ENCODE measurements around the gene NDUFS3. TPM values are rescaled to one million over a fixed set of nuclear protein-coding genes. Genes with fewer than 3 reads are reported as not detected.

The NDUFS3 gene
- total and polyA plus RNA-seq, 2 of the 13 experiments (the other 11 are each of a cell fraction or from before 2014, with no cell fraction given) = 151 to 184 TPM

DNA sequence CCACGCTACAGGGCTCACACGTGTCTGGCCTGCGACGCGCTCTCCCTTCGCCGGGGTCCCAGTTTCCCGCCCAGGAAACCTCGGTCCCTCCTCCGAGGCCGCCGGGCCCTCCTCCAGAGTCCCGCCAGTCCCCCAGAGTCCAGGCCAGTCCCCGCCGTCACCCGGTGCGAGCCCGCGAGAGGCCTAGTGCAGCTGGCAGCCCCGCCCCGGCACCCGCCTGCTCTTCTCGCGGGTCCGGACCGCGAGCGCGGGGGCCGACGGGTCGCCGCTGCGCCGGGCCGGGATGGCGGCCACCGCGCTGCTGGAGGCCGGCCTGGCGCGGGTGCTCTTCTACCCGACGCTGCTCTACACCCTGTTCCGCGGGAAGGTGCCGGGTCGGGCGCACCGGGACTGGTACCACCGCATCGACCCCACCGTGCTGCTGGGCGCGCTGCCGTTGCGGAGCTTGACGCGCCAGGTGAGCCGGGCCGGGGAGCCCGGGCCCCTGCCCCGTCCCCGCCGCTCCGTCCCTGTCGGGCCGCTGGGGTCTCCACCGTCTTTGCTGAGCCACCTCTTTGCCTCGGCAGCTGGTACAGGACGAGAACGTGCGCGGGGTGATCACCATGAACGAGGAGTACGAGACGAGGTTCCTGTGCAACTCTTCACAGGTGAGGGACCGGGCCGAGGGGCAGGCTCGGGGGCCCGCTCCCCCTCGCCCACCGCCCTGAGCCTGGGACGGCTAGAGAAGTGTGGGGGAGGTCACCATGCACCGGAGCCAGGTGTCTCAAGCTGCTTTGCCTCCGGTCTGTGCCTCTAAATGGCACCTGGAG, 13.3 kb upstream of the NDUFS3 start, which contains the start of gene PTPMT1 (continued):
- TF ChIP-seq, protein P1, sequence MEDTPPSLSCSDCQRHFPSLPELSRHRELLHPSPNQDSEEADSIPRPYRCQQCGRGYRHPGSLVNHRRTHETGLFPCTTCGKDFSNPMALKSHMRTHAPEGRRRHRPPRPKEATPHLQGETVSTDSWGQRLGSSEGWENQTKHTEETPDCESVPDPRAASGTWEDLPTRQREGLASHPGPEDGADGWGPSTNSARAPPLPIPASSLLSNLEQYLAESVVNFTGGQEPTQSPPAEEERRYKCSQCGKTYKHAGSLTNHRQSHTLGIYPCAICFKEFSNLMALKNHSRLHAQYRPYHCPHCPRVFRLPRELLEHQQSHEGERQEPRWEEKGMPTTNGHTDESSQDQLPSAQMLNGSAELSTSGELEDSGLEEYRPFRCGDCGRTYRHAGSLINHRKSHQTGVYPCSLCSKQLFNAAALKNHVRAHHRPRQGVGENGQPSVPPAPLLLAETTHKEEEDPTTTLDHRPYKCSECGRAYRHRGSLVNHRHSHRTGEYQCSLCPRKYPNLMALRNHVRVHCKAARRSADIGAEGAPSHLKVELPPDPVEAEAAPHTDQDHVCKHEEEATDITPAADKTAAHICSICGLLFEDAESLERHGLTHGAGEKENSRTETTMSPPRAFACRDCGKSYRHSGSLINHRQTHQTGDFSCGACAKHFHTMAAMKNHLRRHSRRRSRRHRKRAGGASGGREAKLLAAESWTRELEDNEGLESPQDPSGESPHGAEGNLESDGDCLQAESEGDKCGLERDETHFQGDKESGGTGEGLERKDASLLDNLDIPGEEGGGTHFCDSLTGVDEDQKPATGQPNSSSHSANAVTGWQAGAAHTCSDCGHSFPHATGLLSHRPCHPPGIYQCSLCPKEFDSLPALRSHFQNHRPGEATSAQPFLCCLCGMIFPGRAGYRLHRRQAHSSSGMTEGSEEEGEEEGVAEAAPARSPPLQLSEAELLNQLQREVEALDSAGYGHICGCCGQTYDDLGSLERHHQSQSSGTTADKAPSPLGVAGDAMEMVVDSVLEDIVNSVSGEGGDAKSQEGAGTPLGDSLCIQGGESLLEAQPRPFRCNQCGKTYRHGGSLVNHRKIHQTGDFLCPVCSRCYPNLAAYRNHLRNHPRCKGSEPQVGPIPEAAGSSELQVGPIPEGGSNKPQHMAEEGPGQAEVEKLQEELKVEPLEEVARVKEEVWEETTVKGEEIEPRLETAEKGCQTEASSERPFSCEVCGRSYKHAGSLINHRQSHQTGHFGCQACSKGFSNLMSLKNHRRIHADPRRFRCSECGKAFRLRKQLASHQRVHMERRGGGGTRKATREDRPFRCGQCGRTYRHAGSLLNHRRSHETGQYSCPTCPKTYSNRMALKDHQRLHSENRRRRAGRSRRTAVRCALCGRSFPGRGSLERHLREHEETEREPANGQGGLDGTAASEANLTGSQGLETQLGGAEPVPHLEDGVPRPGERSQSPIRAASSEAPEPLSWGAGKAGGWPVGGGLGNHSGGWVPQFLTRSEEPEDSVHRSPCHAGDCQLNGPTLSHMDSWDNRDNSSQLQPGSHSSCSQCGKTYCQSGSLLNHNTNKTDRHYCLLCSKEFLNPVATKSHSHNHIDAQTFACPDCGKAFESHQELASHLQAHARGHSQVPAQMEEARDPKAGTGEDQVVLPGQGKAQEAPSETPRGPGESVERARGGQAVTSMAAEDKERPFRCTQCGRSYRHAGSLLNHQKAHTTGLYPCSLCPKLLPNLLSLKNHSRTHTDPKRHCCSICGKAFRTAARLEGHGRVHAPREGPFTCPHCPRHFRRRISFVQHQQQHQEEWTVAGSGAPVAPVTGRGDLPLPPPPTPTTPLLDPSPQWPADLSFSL (CRISPR knock-in tag; IDR thresholded peaks at IDR 0.05) = no peak
- TF ChIP-seq SNRNP70 (IDR thresholded peaks at IDR 0.05; ENCODE audit: low read depth, low read length) = no peak
- TF ChIP-seq KLF11 (CRISPR knock-in tag; IDR thresholded peaks at IDR 0.05) = no peak
- no peak for TF ChIP-seq SIX1 (CRISPR knock-in tag; IDR thresholded peaks at IDR 0.05; ENCODE audit: borderline replicate concordance)
- 0 out of 2 replicates have a peak, but pooled peaks have one; percentile 31 for TF ChIP-seq ZIK1 (CRISPR knock-in tag; IDR thresholded peaks at IDR 0.05; ENCODE audit: borderline replicate concordance, low read depth)
- TF ChIP-seq HOXA7 (CRISPR knock-in tag; IDR thresholded peaks at IDR 0.05) = no peak
- TF ChIP-seq, protein P2, sequence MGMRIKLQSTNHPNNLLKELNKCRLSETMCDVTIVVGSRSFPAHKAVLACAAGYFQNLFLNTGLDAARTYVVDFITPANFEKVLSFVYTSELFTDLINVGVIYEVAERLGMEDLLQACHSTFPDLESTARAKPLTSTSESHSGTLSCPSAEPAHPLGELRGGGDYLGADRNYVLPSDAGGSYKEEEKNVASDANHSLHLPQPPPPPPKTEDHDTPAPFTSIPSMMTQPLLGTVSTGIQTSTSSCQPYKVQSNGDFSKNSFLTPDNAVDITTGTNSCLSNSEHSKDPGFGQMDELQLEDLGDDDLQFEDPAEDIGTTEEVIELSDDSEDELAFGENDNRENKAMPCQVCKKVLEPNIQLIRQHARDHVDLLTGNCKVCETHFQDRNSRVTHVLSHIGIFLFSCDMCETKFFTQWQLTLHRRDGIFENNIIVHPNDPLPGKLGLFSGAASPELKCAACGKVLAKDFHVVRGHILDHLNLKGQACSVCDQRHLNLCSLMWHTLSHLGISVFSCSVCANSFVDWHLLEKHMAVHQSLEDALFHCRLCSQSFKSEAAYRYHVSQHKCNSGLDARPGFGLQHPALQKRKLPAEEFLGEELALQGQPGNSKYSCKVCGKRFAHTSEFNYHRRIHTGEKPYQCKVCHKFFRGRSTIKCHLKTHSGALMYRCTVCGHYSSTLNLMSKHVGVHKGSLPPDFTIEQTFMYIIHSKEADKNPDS (CRISPR knock-in tag; IDR thresholded peaks at IDR 0.05) = no peak
- no peak for TF ChIP-seq ZNF337 (CRISPR knock-in tag; IDR thresholded peaks at IDR 0.05; ENCODE audit: borderline replicate concordance, low read depth)
- TF ChIP-seq ZNF121 (CRISPR knock-in tag; IDR thresholded peaks at IDR 0.05) = no peak
- no peak for TF ChIP-seq ZNF83 (CRISPR knock-in tag; IDR thresholded peaks at IDR 0.05; ENCODE audit: borderline replicate concordance)
- TF ChIP-seq PCBP2 (optimal IDR thresholded peaks at IDR 0.05; ENCODE audit: low read depth, low read length, poor library complexity, severe bottlenecking) = no peak
- TF ChIP-seq SRSF9 (IDR thresholded peaks at IDR 0.05; ENCODE audit: borderline replicate concordance, insufficient read depth, low read depth, low read length, poor library complexity, severe bottlenecking) = no peak
- TF ChIP-seq GABPA (IDR thresholded peaks at IDR 0.05; ENCODE audit: low read depth, low read length) = no peak
- no peak for TF ChIP-seq GABPA (CRISPR knock-in tag; IDR thresholded peaks at IDR 0.05; ENCODE audit: low read depth)
- TF ChIP-seq TEAD2 (CRISPR knock-in tag; IDR thresholded peaks at IDR 0.05) = 0 out of 2 replicates have a peak, but pooled peaks have one; percentile 18
- no peak for TF ChIP-seq PAWR (CRISPR knock-in tag; IDR thresholded peaks at IDR 0.05; ENCODE audit: borderline replicate concordance)
- peak; percentile 29; the same call in 1 of the 2 replicates for TF ChIP-seq ZSCAN21 (CRISPR knock-in tag; IDR thresholded peaks at IDR 0.05; ENCODE audit: borderline replicate concordance)
- TF ChIP-seq ZNF549 (CRISPR knock-in tag; IDR thresholded peaks at IDR 0.05) = no peak
- TF ChIP-seq CCAR2 (optimal IDR thresholded peaks at IDR 0.05; ENCODE audit: low read depth, low read length) = no peak
- TF ChIP-seq ZFYVE20 (CRISPR knock-in tag; IDR thresholded peaks at IDR 0.05; ENCODE audit: borderline replicate concordance, low read depth) = 0 out of 2 replicates have a peak, but pooled peaks have one; percentile 71
- TF ChIP-seq, protein P3, sequence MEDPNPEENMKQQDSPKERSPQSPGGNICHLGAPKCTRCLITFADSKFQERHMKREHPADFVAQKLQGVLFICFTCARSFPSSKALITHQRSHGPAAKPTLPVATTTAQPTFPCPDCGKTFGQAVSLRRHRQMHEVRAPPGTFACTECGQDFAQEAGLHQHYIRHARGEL (CRISPR knock-in tag; IDR thresholded peaks at IDR 0.05) = no peak

Data from HepG2 (cell line).